ENCODE measurements around the gene DBF4B.

- TF ChIP-seq POLR2A (IDR thresholded peaks at IDR 0.05) (no peak), CTCF (IDR thresholded peaks at IDR 0.05) (no peak)
Measured at GRCh38 chr17:44766409-44767038, 58.1 kb downstream of the DBF4B start.

Measured in esophagus squamous epithelium (tissue), 4 donors.